GM12801 (cell line): ENCODE measurements around the gene MAP7D2.

Source experiments
- TF ChIP-seq, protein P1 (sequence below): IDR thresholded peaks from one replicate; pipeline ENCODE4 v1.5.1; 2011; ENCODE audit warnings: control low read depth; ENCODE audit not compliant: insufficient read length; ENCODE audit errors: extremely low read depth

The MAP7D2 gene

DNA sequence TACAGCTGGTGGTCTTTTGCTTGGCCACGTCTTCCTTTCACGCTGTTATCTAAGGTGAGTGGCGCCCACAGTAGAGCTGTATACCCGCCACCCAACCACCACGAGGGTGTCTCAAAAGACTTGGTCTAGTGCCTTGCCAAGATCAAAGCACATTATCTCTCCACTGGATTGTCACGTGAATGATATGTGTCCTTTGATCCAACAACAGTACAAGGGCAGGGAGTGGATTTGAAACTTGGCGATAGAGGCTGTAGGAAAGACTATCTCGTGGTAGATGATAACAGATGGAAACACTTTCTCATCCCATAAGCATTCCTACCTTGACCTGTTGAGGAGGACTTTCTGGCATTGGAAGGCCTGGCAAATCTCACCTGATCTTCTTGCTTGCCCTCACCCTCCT, 88.1 kb downstream of the MAP7D2 start:
- TF ChIP-seq, protein P1, sequence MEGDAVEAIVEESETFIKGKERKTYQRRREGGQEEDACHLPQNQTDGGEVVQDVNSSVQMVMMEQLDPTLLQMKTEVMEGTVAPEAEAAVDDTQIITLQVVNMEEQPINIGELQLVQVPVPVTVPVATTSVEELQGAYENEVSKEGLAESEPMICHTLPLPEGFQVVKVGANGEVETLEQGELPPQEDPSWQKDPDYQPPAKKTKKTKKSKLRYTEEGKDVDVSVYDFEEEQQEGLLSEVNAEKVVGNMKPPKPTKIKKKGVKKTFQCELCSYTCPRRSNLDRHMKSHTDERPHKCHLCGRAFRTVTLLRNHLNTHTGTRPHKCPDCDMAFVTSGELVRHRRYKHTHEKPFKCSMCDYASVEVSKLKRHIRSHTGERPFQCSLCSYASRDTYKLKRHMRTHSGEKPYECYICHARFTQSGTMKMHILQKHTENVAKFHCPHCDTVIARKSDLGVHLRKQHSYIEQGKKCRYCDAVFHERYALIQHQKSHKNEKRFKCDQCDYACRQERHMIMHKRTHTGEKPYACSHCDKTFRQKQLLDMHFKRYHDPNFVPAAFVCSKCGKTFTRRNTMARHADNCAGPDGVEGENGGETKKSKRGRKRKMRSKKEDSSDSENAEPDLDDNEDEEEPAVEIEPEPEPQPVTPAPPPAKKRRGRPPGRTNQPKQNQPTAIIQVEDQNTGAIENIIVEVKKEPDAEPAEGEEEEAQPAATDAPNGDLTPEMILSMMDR: no peak

DNA sequence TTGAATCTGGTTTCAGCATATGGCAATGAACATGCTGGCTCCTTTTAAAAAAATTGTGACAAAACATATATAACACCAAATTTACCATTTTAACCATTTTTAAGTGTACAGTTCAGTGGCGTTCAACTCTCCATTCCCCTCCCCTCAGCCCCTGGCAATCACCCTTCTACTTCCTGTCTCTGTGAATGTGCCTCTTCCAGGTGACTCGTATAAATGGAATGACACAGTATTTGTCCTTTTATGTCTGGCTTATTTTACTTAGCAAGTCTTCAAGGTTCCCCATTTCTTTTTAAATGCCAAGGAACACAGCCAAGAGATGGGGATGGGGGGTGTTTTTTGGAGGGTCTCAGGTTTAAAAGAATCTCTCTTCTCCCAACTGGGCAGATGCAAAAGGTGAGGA, 90.4 kb downstream of the MAP7D2 start:
- TF ChIP-seq, protein P1: no peak

DNA sequence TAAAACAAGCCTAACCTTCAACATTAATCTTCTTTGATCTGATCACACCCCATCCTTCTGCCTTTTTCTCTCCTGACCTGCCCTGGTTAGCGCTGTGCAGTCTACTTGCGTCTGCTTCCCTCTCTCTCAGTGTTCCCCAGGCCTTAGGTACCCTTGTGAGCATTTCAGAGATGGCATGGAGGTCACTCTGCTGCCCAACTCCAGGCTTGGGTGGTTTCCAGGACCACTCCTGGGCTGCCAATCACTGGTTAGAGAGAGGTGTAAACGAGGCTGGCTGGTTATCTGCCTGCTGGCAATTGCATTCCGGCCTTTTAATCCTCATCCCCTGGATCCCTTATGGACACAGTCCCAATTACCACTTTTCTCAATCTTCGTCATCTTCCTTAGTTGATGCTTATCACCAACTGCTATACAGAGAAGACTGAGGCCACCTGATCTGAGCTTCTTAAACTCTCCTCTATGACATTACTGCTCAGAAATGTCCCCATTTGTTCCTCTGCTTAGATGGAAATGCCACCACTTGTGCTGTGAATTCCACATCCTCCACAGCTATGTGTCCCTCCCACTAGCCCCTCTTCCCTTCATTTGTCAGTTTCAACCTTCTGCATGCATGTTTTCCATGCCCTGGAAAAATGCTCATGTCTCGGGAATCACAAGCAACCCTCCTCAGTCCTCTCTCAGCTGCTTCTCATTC, 96.9 kb downstream of the MAP7D2 start:
- TF ChIP-seq, protein P1: no peak

DNA sequence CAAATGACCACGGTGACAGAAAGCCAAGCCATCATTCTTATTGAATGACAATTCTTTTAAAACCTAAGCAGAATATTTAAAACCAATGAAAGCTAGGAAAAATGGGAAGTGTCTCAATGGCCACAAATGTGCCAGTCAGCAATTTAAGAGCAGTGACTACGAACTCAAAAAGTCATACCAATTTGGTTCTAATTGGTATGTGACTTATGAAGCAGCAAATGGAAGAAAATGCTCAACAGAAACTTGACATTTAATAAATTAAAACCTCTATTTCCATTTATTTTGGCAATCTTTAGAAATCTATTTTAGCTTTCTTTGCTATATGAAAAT, 100.1 kb downstream of the MAP7D2 start:
- TF ChIP-seq, protein P1: no peak

DNA sequence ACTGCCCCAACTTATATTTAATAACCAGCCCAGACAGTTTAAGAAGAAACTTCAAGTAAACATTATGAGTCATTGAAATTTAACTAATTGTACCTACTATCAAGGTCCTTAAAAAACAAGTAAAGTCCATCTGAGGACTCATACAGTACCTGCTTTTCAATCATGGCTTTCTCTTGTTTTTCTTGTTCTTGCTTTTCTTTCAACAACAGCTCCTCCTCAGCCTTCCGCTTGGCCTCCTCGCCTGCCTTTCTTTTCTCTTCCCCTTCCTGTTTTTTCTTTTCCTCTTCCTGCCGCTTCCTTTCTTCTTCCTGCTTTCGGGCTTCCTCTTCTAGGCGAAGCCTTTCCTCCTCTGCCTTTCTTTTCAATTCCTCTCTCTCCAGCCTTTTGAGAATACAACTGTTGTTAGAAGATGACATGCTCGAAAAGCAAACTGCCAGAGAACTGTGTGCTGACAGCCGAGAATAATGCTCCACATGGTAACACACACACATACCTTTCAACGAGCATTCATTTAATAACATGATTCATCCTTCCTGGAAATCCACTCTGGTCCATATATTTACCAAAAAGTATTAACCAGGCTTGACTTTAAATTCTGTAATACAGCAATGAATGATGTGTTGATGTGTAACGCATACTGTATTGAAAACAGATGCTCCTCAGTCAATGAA, 100.6 kb downstream of the MAP7D2 start:
- TF ChIP-seq, protein P1: no peak

DNA sequence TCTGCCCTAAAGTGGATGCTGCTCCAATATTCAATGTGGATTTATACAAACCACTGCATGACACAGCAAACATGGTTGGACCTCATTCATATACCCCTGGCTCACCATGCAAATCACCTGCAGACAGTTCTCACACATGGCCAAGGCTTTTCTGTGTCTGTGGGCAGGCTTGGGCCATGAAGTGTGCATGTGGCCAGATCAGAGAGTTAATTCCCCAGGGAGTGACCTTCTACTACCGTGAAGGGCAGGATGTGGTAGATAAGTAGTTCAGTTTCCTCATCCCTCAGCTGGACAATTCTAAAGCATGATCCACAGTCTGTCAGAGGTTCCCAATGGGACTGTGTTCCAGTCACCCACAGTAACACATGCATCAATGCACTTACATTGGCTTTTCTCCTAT, 101.3 kb downstream of the MAP7D2 start:
- TF ChIP-seq, protein P1: no peak

DNA sequence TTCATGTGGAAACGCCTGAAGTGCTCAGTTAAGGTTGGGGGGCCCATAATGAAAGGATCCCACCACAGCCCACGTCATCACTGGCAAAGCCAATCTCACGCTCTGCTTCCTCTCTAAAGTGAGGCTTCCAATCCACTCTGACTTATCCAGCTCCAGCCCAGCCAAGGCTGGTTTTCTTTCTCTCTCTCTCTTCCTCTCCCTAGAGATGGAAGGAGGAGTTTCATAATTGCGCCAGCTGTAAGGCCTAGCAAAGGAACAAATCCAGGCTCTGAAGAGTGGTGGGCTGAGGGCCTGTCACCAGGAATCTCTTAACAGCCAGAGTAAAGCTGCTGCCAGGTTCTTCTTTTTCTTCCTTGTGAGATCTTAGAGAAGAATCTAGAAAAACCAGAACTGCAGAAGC, 105.1 kb downstream of the MAP7D2 start:
- TF ChIP-seq, protein P1: no peak
